GM21528 (cell line): ENCODE results near the gene EBF3.

Source experiments
- ATAC-seq: cut with Tn5 transposase; IDR thresholded peaks from one replicate; pipeline ENCODE4 v1.9.1; 2021; ENCODE audit warnings: mild to moderate bottlenecking, moderate library complexity; ENCODE audit not compliant: unreplicated experiment, low FRiP score

The EBF3 gene

GRCh38 chr10:129877773-129878371, 86.2 kb downstream of the EBF3 start:
- no peak for ATAC-seq

DNA sequence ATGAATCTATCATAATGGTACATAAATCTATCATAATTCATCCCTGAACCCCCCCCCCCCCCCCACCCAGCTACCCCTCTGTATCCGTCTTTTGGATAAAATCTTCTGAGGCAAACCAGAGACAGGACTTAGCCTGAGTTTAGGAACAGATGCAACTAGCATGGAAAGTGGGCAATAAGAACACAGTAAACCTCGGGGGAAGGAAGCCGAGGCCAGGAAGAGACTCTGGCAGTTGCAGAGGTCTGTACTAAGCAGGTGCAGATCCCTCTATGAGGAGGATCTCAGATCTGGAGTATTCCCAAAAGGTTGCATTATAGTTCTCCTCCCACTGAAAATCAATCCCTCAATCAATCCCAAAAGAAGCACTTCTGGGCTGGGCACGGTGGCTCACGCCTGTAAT, 87.2 kb downstream of the EBF3 start:
- ATAC-seq = no peak

- no peak for ATAC-seq
These were observed 87.9 kb downstream of the EBF3 start for GRCh38 chr10:129875993-129876726.

DNA sequence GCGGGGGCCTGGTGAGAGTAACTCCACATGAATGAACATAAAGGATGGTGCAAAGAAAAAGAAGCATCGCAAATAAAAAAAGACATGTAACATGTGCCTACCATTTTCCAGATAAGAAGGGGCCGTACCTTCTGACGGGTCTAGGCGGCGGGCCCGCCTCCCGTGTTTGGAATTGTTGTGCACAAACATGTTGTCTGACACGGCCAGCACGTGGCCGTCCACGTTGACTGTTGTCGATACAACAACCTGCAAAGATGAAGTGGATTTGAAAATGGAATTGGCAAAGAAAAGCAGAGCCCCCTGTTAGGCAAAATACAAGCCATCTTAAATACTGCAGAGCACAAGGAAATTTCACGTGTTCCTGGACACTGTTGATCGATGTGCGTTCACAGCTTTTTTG, 90.7 kb downstream of the EBF3 start:
- ATAC-seq = no peak

- no peak for ATAC-seq
These were observed 92.1 kb downstream of the EBF3 start for GRCh38 chr10:129871966-129872365.

DNA sequence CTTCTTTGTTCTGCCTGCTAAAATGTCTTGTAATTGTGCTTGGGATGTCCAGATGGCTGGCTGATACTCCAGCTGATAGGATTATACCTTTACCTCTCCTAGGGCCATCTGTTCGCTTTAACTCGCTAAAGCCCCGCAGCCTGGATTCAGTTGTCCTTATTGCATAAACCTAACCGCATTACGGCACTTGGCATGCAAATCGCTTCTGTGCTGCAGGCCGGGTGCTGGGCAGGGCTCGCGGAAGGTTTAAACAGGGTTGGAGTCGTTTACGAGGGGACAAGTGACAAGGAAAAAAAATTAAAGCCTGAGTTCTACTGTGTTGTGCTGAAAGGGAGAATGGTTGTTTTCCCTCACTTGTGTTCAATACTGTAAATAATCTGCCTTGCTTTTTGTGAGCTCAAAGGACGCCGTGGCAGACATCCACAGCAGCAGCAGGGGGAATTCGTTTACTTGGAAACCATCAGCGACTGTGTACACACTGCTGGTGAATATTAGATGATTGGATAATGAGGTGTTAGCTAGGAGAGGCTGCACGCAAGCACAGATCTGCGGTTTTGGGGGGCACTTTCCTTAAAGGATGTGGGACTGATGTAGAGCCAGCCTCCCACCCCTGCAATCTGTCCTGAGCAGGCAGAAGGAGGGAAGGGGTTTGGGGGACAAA, 93.0 kb downstream of the EBF3 start:
- ATAC-seq = no peak

GRCh38 chr10:129870474-129870757, 93.7 kb downstream of the EBF3 start:
- no peak for ATAC-seq

DNA sequence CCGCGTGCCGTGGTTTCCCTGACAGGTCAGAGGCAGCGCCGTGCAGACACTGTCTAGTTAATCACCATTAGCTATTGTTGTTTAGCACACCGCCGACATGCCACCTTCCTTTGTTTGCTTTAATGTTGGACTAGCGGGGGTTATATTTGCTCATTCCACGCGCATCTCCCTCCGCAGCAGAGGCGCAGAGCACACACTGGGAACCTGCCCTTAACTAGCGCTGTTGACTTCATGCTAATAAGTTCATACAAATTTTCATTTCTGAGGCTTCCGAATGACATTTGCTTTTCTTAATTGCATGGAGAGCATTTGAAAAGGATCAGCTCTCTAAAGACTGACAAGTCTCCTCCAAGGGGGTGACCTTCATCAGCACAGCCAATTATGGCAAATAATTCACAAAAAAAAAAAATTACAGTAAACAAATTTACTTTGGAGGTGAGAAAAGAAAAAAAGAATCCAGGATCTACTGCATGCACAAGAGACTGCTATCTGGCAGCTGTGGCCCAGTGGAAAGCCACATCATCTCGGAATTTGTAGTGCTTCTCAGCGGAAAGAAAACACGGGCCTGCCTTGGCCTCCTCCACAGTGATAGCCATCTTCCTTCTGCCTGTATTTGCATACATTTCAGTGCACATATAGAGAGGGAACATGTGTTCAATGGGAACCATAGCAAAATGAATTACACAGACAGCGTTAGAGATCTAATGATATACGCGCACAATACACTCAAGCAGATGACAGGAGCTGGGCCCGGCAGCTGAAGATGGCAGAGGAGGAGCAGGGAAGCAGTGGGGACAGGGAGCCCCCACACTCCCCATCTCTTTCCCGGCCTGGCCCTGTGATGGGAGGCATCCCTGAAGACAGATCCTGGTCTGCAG, 94.2 kb downstream of the EBF3 start:
- ATAC-seq = no peak

DNA sequence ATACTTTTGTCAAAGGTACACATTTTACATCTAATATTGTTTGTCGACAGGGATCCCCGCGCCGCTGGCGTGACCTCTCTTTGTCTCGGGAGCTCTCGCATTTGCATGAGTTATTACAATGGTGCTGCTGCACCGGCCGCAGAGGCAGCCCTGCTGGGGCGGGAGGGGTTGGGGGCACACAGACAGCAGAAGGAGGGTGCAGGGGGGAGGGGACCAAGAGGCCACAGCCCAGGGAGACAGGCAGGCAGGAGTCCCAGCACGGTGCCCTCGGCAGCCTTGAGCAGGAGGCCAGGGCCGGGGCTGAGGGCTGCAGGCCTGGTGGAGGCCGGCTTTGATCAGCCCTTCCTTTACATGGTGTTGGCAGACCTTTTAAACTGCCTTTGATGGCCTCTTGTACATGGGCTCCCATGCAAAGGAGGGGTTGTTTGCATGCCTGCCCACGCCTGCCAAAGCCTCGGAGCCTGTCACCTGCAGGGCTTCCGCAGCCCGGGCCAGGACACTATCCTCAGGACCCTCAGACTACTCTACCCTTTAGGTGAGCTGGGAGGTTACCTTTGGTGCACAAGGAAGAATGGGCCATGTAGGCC, 95.5 kb downstream of the EBF3 start:
- ATAC-seq = no peak

DNA sequence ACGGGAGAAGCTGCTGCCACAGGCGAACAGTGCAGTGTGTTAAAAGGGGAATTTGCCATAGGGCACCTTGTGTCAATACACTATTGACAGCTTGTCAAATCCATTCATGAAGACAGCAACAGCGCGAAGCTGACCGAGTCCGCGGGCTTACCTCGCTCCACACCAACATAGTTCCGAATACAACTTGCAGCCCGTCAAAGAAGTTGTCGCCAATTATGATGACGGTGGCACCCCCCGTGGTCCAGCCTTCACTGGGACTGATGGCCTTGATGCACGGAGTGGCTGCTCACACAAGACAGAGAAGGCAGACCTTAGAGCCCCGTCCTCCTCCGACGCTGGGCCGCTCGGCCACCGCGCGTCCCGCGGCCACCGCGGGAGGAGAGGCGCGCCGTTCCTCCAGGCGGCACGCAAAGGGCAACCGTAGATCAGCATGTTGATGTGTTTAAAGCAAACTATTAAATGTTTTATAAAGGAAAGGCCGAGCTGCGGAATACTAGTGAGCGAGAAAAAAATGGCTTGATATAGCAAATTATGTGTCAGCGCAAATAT, 96.4 kb downstream of the EBF3 start:
- no peak for ATAC-seq

DNA sequence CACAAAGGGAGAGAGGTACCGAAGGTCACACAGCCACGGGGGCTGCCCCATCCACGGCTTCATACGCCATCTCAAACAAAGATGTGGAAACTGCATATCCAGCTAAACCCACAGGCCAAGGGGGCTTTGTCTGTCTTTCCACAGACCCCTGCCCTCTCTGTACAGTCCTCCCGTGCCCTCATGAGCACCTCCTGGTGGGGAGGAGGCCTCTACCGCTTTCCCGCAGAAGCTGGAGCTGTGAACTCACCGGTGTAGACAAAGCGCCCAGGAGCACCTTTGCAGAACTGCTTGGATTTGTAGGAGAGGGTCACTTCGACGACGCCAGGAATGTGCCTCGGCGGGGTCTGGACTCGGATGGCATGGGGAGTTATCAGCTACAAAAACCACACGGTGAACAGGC, 97.2 kb downstream of the EBF3 start:
- ATAC-seq = no peak

- no peak for ATAC-seq
These were observed 98.1 kb downstream of the EBF3 start for GRCh38 chr10:129865960-129866359.

GRCh38 chr10:129865413-129865812, 98.7 kb downstream of the EBF3 start:
- no peak for ATAC-seq

- no peak for ATAC-seq
These were observed 99.4 kb downstream of the EBF3 start for GRCh38 chr10:129864601-129865126.

DNA sequence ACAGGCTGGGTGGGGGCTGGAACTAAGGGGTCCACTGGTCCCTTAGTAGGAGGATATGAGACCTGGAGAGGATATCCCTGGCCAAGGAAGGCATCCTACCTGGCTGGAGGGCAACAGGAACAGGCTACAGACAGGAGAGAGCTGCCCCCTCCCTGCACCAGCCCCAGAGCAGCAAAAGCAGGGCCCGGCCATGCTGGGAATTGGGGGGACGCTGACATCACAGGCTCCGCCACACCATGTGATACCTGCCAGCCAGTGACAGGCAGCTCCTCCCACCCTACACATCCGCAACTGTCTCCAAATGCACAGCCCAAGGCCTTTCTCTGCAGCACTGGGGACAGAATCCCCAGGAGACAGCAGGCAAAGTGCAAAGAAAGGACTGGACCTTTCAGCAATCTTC, 100.0 kb downstream of the EBF3 start:
- ATAC-seq = no peak

- no peak for ATAC-seq
These were observed 100.8 kb downstream of the EBF3 start for GRCh38 chr10:129863201-129863663.

DNA sequence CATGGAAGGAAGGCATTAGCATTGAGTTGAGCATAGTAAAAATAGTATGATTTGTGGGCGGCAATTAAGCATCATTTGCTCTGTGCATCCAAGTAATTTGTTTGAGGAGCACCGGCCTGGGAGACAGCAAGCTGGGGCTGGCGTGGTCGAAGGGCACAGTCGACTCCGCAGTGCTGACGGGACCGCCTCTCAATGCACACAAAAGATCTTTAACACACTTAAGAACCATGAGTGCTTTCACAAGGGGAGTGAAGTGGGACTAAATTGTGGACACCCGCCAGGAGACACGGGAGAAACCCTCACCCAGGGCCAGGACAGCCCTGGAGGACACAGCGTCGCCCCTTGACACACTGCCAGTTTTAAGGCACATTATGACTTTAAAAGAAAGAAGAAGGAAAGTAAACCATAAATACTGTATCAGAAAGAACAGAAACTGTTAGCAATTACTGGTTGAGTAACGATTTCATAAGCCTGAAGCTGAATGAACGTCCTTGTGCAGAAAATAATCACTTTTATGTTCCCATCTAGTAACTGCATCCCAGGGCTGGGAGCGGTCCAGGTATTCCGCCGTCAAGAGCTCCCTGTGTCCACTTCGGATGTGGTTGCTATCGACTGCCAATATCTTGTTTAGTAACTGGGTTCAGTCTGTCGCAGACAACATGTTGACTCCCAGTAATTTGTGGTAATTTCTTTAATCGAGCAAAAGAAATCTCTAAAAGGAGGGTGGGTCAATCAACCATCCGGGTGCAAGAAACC, 102.1 kb downstream of the EBF3 start:
- ATAC-seq = no peak

DNA sequence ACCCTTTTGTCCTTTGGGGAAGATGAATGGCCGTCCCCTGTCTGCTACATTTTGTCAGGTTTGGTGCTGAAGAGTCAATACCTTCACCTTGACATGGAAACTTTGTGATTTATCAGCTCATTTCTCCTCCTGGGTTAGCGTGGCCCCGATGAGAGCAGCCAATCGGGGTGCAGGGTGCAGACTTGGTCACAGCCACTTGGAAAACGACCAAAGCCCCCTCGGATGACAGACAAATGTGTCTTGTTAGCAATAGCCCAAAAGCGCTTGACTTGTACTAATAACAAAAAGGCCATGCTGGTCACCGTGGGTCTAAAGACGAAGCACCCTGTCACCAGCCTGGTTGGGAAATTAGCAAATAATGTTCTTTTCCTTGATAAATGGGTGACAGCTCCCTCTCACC, 103.7 kb downstream of the EBF3 start:
- ATAC-seq = no peak

- ATAC-seq = no peak
These were observed 104.5 kb downstream of the EBF3 start for GRCh38 chr10:129859536-129859935.
